ENCODE measurements around the gene PPM1E.

GRCh38 chr17:58902322-58902721 is 146.7 kb downstream of the PPM1E start:
- no peak for TF ChIP-seq EP300 (IDR thresholded peaks at IDR 0.05)
- TF ChIP-seq CTCF (IDR thresholded peaks at IDR 0.05), result no peak
- no peak for TF ChIP-seq JUNB (IDR thresholded peaks at IDR 0.05)
- TF ChIP-seq NR3C1 (IDR thresholded peaks at IDR 0.05), result no peak
- no peak for TF ChIP-seq CBX8 (IDR thresholded peaks at IDR 0.05)
- no peak for TF ChIP-seq RAD21 (conservative IDR thresholded peaks at IDR 0.05 in 1 of 2, IDR thresholded peaks at IDR 0.05 in 1 of 2)
- TF ChIP-seq FOSB (CRISPR knock-in tag; IDR thresholded peaks at IDR 0.05), result no peak
- TF ChIP-seq POLR2AphosphoS2 (conservative IDR thresholded peaks at IDR 0.05; ENCODE audit: low read length), result no peak
- no peak for TF ChIP-seq ZFP36 (IDR thresholded peaks at IDR 0.05; ENCODE audit: borderline replicate concordance, partially characterized antibody)
- no peak for TF ChIP-seq MAX (IDR thresholded peaks at IDR 0.05)
- no peak for TF ChIP-seq PHF8 (IDR thresholded peaks at IDR 0.05; ENCODE audit: borderline replicate concordance, low read depth)

Measured in A549 (cell line).